Stimulated activated CD4-positive, alpha-beta T cell treated with anti-CD3 and anti-CD28 coated beads, Interleukin-1b, Interleukin-23, amount 100 ng/mL, for 4 hours (primary cell): ENCODE data around the gene CST3.
"Not testable (repeated sequence)": the region's sequence is repeated elsewhere in the genome, so short reads cannot be mapped to it uniquely, and the experiment has no call there.

Source experiments
- DNase-seq, 2 donors: peaks; one replicate each; pipeline ENCODE4 v3.0.0-alpha.2; 2020; ENCODE audit warnings: low read depth in 2 of 2

Gene CST3, protein sequence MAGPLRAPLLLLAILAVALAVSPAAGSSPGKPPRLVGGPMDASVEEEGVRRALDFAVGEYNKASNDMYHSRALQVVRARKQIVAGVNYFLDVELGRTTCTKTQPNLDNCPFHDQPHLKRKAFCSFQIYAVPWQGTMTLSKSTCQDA

DNA sequence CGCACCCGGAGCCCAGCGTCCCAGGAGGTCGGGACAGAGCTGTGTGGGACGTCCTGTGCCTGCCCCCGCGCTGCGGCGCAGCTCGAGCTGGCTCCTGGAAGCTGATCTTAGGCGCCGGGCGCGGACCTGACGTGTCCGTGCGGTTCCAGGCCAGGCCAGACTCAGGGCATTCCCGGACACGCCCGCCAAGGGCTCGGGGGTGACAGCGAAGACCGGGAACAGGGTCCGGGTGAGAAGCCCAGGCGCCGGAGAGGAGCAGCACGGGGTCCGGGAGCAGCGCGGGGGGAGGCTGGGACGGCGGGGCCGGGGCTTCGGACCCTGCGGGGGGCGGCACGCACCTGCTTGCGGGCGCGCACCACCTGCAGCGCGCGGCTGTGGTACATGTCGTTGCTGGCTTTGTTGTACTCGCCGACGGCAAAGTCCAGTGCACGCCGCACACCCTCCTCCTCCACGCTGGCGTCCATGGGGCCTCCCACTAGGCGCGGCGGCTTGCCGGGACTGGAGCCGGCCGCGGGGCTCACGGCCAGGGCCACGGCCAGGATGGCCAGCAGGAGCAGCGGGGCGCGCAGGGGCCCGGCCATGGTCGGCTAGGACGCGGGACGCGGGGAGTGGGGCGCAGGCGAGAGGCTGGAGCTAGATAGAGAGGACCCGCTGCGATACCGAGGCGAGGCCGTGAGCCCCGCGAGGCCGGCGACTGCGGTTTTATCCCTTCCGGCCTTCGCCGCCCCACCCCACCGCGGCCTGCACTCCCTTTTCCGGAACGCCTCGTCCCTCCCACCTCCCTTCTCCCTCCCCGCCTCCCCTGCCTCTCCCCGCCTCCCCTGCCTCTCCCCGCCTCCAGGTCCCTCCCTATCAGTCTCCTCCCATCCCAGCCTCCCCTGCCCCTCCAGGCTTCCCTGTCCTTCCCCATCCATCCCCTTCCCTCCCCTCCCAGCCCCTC, at the start of gene CST3:
Gene CST3 (minus strand): TSS at position 674 of the 940 bp plus-strand sequence. CDS start 93 bp downstream, at position 581.
- no peak for DNase-seq

DNA sequence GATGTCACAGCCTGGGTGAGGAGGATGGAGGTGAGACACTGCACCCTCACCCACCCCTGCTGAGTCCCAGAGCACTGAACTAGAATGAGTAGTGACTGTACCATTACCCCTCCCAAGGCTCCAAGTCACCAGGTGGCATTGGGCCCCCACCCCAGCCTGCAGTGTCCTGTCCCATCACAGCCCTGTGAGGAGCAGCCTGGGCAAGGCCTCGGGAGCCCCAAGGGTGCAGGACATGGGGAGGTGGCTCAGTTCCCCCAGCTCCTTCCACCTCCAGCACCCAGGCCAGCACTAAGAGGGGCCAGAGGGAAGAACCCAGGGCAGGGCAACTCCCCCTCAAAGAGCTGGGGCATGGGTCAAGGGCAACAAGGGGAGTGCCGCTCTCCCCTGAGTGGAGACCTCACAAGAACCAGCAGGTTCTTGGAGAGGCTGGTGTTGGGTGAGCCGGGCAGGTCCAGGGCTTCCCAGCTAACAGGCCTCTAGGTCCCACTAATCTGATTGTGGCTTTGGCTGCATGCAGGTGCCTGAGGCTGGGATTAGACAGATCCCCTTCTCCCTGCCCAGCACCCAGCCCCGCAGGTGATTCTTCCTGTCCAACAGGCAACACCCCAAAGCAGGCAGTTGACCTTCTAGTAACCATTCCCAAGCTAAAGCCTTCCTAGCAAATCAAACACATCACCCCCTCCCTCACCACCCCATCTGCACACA, 48.4 kb upstream of the CST3 start:
- no peak for DNase-seq

GRCh38 chr20:23685529-23685896, 47.8 kb upstream of the CST3 start:
- DNase-seq = not testable (repeated sequence)

GRCh38 chr20:23684261-23684660, 46.5 kb upstream of the CST3 start:
- DNase-seq = no peak

GRCh38 chr20:23683807-23684206, 46.1 kb upstream of the CST3 start:
- DNase-seq = no peak

DNA sequence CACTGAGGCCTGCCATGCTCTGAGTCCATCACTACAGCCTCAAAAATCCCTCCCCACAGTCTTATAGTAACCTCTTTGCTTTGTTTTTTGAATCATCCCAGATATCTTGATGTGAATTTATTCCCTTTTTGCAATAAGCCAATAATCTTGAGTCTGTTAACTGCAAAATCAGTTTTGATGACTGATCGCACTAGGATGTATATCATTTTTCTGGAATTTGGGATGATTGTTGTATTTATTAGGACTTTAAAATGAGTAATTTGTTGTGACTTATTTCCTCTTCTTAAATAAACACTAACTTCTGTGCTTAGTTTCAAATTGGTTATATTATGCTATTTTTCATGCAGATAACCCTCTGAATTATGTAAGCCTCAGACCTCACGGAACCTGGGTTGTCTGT, 45.5 kb upstream of the CST3 start:
- no peak for DNase-seq

DNA sequence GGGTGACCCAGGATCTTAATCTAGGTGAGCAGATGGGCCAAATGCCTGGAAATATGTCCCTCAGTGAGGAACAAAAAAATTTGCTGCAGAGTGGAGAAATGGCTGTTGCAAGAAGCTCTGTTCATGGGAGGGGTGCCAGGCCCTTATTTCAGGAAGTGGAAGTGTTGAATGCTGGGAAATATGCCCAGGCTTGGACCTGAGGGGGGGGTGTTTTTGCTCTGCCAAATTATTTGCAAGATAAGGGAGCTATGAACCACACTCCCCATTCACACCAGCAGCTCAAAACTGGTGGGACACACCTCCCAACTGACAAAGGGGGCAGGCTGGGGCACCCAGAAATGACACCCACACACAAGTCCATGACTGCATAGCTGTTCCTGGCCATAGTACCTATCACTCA, 42.4 kb upstream of the CST3 start:
- no peak for DNase-seq

DNA sequence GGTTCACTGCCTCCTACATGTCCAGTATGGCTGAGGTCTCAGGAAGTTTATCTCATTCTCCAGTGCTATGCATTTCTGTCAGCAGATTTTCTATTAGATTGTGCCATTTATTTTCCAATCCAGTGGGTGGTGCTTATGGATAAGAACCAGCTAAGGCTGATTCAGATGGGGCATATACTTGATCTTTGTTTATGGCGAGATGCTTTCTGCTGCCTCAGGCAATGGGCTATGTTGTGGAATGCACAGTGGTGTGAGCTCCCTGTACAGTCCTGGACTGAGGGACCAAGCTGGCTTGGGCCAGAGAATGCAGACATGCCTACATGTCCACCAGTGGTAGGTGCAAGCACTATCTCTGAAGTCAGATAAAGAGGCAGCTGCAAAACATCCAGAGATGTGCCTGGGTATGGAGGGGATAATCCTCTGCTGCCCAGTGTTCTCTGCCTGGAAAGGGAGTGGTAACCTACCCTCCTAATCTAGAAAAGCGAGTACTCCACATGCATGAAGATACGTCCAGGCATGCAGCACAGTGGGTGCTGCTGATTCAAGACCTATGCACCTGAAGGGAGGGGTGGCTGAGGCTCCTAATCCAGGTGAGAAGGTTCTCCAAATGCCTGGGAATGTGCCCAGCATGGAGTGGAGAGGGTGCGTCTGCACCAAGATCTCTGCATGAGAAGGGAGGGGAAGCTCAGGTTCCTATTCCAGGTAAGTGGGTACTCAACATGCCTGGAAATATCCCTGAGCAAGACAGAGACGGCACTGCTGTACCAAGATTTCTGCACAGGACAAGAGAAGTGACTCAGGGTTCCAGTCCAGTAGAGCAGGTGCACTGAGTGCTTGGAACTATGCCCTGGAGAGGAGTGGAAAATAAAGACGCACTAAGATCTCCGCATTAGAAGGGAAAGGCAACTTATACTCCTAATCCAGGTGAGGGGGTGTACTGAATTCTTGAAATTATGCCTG, 41.7 kb upstream of the CST3 start:
- DNase-seq = no peak

- no peak for DNase-seq
These were observed 35.5 kb upstream of the CST3 start for GRCh38 chr20:23673209-23673608.

GRCh38 chr20:23672158-23672557, 34.4 kb upstream of the CST3 start:
- DNase-seq = no peak

GRCh38 chr20:23671479-23671878, 33.7 kb upstream of the CST3 start:
- no peak for DNase-seq

DNA sequence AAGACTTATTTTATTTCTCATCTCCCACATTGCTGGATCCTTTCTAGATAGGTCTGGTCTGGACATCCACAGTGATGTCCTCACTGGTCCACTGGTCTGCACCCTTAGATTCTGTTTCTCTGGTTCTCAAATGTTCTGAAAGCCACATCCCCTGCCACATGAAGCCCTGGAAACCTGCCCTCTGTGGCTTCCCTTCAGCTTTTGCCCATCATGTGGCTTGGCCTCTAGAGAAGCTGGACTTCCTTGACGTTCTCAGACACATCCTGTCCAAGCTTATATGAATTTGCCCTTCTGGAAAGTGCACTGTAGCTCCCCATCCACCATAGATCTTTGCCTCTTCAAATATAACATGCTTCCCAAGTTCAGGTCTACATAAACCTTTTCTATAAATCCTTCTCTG, 32.6 kb upstream of the CST3 start:
- DNase-seq = no peak

GRCh38 chr20:23669866-23670265, 32.1 kb upstream of the CST3 start:
- no peak for DNase-seq

GRCh38 chr20:23669327-23669726, 31.6 kb upstream of the CST3 start:
- no peak for DNase-seq

DNA sequence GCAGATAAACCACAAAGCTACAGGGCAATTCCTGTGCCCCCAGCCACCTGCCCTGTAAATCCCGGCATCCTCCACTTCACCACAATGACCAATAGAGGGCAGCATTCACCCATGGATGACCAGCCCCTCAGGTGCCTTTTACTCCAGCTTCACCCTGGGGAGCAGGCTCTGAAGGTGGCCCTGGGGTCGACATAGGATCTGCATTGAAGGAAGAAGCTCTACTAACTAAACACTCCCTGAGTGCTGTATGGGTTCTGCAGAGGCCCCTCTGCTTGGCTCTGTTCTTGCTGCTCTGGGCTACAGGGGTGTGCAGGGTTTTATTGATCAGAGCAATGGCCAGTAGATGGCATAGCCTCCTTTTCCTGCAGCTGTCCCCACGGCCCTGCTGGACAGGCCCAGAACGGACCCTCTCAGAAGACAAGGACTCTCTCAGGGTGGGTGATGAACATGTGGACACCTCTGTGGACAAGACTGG, 30.8 kb upstream of the CST3 start:
- peak; percentile 3 to 6 for DNase-seq

- DNase-seq = no peak
These were observed 29.9 kb upstream of the CST3 start for GRCh38 chr20:23667666-23668065.

GRCh38 chr20:23666698-23667097, 28.9 kb upstream of the CST3 start:
- DNase-seq = no peak

GRCh38 chr20:23666189-23666588, 28.4 kb upstream of the CST3 start:
- no peak for DNase-seq

DNA sequence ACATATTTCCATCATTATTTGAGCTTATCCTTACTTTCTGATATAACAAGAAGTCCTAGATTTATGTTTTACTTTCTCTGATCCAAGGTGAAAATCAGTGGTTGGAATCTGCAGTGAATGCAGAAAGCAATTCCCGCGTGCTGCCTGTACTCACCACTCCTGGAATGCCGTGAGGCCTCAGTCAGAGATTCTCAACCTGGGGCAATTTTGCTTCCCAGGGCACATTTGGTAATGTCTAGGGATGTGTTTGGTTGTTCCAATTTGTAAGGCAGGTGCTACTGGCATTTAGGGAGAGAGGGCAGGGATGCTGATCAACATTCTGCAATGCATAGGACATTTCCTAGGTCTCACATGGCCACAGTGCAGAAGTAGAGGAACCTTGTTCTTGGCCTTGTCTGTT, 27.2 kb upstream of the CST3 start:
- no peak for DNase-seq

GRCh38 chr20:23664046-23664445, 26.3 kb upstream of the CST3 start:
- DNase-seq = not testable (repeated sequence)

- no peak for DNase-seq
These were observed 25.4 kb upstream of the CST3 start for GRCh38 chr20:23663180-23663579.
